A549 (cell line): ENCODE results near the gene KCNK7.

ENCODE experiments used
- CBX2 ChIP-seq: fragments of 200-600 bp; sonication (generic); IDR thresholded peaks from 2 replicates; pipeline ENCODE4 v1.6.1; 2016; ENCODE audit warnings: low read depth, mild to moderate bottlenecking, borderline replicate concordance
- EP300 ChIP-seq, 2 experiments: fragments of >200 bp; sonication (Bioruptor Twin); formaldehyde crosslinking; IDR thresholded peaks; 2 replicates in 1 of 2; 3 replicates in 1 of 2; pipeline ENCODE4 v1.6.1; 2016 to 2017
- MAFK ChIP-seq: fragments of 450-650 bp; IDR thresholded peaks from 2 replicates; pipeline ENCODE4 v1.6.1; 2014; ENCODE audit not compliant: partially characterized antibody
- MAX ChIP-seq: IDR thresholded peaks from 2 replicates; pipeline ENCODE4 v1.6.1; 2012
- NFE2L2 ChIP-seq: fragments of 150-350 bp; conservative IDR thresholded peaks from 2 replicates; pipeline ENCODE4 v1.6.1; 2014; ENCODE audit warnings: low read length
- PHF8 ChIP-seq: fragments of 200-600 bp; sonication (generic); IDR thresholded peaks from 2 replicates; pipeline ENCODE4 v1.6.1; 2016; ENCODE audit warnings: low read depth, mild to moderate bottlenecking, antibody characterized with exemption, moderate library complexity, borderline replicate concordance
- POLR2A ChIP-seq: IDR thresholded peaks from 2 replicates; pipeline ENCODE4 v1.6.1; 2012; ENCODE audit warnings: mild to moderate bottlenecking, low read length
- RAD21 ChIP-seq, 2 experiments: fragments of >200 bp in 1 of 2; sonication (Bioruptor Twin) in 1 of 2; formaldehyde crosslinking in 1 of 2; IDR thresholded peaks in 1 of 2; conservative IDR thresholded peaks in 1 of 2; 2 replicates in 1 of 2; 3 replicates in 1 of 2; pipeline ENCODE4 v1.6.1; 2012 to 2018; ENCODE audit warnings: inconsistent platforms in 1 of 2
- RARB ChIP-seq: fragments of 250-450 bp; sonication (Bioruptor Pico); IDR thresholded peaks from 2 replicates; pipeline ENCODE4 v1.8.0; 2021; ENCODE audit warnings: mild to moderate bottlenecking, moderate library complexity
- RCOR1 ChIP-seq: fragments of 150-350 bp; IDR thresholded peaks from 2 replicates; pipeline ENCODE4 v1.6.1; 2014; ENCODE audit warnings: antibody characterized with exemption, low read length, low read depth
- TFCP2L1 ChIP-seq: fragments of 250-450 bp; sonication (Bioruptor Pico); IDR thresholded peaks from 2 replicates; pipeline ENCODE4 v1.5.0; 2021; ENCODE audit warnings: mild to moderate bottlenecking
- TF ChIP-seq, protein P1 (sequence below): fragments of >200 bp; sonication (Bioruptor Twin); formaldehyde crosslinking; IDR thresholded peaks from 3 replicates; pipeline ENCODE4 v1.5.1; 2016
- TF ChIP-seq, protein P2 (sequence below): fragments of 200-600 bp; sonication (generic); IDR thresholded peaks from 2 replicates; pipeline ENCODE4 v1.6.1; 2016; ENCODE audit warnings: antibody characterized with exemption, mild to moderate bottlenecking, moderate library complexity

GRCh38 chr11:65641297-65642013 is 45.9 kb upstream of the KCNK7 start:
- no peak for TF ChIP-seq TFCP2L1 (CRISPR knock-in tag)
- TF ChIP-seq, protein P1, sequence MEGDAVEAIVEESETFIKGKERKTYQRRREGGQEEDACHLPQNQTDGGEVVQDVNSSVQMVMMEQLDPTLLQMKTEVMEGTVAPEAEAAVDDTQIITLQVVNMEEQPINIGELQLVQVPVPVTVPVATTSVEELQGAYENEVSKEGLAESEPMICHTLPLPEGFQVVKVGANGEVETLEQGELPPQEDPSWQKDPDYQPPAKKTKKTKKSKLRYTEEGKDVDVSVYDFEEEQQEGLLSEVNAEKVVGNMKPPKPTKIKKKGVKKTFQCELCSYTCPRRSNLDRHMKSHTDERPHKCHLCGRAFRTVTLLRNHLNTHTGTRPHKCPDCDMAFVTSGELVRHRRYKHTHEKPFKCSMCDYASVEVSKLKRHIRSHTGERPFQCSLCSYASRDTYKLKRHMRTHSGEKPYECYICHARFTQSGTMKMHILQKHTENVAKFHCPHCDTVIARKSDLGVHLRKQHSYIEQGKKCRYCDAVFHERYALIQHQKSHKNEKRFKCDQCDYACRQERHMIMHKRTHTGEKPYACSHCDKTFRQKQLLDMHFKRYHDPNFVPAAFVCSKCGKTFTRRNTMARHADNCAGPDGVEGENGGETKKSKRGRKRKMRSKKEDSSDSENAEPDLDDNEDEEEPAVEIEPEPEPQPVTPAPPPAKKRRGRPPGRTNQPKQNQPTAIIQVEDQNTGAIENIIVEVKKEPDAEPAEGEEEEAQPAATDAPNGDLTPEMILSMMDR = no peak
- no peak for TF ChIP-seq POLR2A
- no peak for TF ChIP-seq PHF8
- TF ChIP-seq RAD21 (conservative IDR thresholded peaks at IDR 0.05 in 1 of 2, IDR thresholded peaks at IDR 0.05 in 1 of 2) = no peak
- no peak for TF ChIP-seq MAFK
- TF ChIP-seq, protein P2, sequence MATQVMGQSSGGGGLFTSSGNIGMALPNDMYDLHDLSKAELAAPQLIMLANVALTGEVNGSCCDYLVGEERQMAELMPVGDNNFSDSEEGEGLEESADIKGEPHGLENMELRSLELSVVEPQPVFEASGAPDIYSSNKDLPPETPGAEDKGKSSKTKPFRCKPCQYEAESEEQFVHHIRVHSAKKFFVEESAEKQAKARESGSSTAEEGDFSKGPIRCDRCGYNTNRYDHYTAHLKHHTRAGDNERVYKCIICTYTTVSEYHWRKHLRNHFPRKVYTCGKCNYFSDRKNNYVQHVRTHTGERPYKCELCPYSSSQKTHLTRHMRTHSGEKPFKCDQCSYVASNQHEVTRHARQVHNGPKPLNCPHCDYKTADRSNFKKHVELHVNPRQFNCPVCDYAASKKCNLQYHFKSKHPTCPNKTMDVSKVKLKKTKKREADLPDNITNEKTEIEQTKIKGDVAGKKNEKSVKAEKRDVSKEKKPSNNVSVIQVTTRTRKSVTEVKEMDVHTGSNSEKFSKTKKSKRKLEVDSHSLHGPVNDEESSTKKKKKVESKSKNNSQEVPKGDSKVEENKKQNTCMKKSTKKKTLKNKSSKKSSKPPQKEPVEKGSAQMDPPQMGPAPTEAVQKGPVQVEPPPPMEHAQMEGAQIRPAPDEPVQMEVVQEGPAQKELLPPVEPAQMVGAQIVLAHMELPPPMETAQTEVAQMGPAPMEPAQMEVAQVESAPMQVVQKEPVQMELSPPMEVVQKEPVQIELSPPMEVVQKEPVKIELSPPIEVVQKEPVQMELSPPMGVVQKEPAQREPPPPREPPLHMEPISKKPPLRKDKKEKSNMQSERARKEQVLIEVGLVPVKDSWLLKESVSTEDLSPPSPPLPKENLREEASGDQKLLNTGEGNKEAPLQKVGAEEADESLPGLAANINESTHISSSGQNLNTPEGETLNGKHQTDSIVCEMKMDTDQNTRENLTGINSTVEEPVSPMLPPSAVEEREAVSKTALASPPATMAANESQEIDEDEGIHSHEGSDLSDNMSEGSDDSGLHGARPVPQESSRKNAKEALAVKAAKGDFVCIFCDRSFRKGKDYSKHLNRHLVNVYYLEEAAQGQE = no peak
- TF ChIP-seq MAX = no peak
- no peak for TF ChIP-seq EP300 (IDR thresholded peaks at IDR 0.05)
- no peak for TF ChIP-seq CBX2
- no peak for TF ChIP-seq RCOR1
- TF ChIP-seq NFE2L2 = no peak
- TF ChIP-seq RARB (CRISPR knock-in tag) = no peak
